GM18868 (cell line): Measurements from ENCODE around the gene MEGF10.

Source experiments
- ATAC-seq: cut with Tn5 transposase; IDR thresholded peaks from one replicate; pipeline ENCODE4 v1.9.1; 2021; ENCODE audit warnings: mild to moderate bottlenecking, moderate library complexity; ENCODE audit not compliant: unreplicated experiment

The MEGF10 gene

GRCh38 chr5:127431977-127432585 is 141.5 kb downstream of the MEGF10 start:
- no peak for ATAC-seq

- ATAC-seq: no peak
These were observed 142.9 kb downstream of the MEGF10 start for GRCh38 chr5:127433526-127433925.

GRCh38 chr5:127434588-127434987 is 144.0 kb downstream of the MEGF10 start:
- ATAC-seq: no peak

GRCh38 chr5:127435821-127436220 is 145.2 kb downstream of the MEGF10 start:
- no peak for ATAC-seq

GRCh38 chr5:127439644-127440043 is 149.0 kb downstream of the MEGF10 start:
- no peak for ATAC-seq

- no peak for ATAC-seq
These were observed 150.2 kb downstream of the MEGF10 start for GRCh38 chr5:127440831-127441230.

- ATAC-seq: no peak
These were observed 151.3 kb downstream of the MEGF10 start for GRCh38 chr5:127441799-127442484.

GRCh38 chr5:127444171-127444570 is 153.6 kb downstream of the MEGF10 start:
- ATAC-seq: no peak

GRCh38 chr5:127445328-127445727 is 154.7 kb downstream of the MEGF10 start:
- no peak for ATAC-seq

- ATAC-seq: no peak
These were observed 156.0 kb downstream of the MEGF10 start for GRCh38 chr5:127446626-127447025.

GRCh38 chr5:127447827-127448226 is 157.2 kb downstream of the MEGF10 start:
- no peak for ATAC-seq

GRCh38 chr5:127450046-127450445 is 159.4 kb downstream of the MEGF10 start:
- no peak for ATAC-seq

- no peak for ATAC-seq
These were observed 160.5 kb downstream of the MEGF10 start for GRCh38 chr5:127451096-127451495.

GRCh38 chr5:127452626-127453025 is 162.0 kb downstream of the MEGF10 start:
- no peak for ATAC-seq

GRCh38 chr5:127471211-127471610 is 180.6 kb downstream of the MEGF10 start:
- no peak for ATAC-seq

GRCh38 chr5:127472700-127473099 is 182.1 kb downstream of the MEGF10 start:
- no peak for ATAC-seq

GRCh38 chr5:127486471-127486870 is 195.9 kb downstream of the MEGF10 start:
- no peak for ATAC-seq

- ATAC-seq: peak; percentile 89
These were observed 202.5 kb downstream of the MEGF10 start for GRCh38 chr5:127492854-127493738.

- no peak for ATAC-seq
These were observed 208.0 kb downstream of the MEGF10 start for GRCh38 chr5:127498548-127498947.

- no peak for ATAC-seq
These were observed 215.3 kb downstream of the MEGF10 start for GRCh38 chr5:127505905-127506304.

- no peak for ATAC-seq
These were observed 216.0 kb downstream of the MEGF10 start for GRCh38 chr5:127506616-127507015.
